ENCODE results near the gene KIAA0753.
"Not testable (repeated sequence)": the region's sequence is repeated elsewhere in the genome, so short reads cannot be mapped to it uniquely, and the experiment has no call there.

Gene KIAA0753

DNA sequence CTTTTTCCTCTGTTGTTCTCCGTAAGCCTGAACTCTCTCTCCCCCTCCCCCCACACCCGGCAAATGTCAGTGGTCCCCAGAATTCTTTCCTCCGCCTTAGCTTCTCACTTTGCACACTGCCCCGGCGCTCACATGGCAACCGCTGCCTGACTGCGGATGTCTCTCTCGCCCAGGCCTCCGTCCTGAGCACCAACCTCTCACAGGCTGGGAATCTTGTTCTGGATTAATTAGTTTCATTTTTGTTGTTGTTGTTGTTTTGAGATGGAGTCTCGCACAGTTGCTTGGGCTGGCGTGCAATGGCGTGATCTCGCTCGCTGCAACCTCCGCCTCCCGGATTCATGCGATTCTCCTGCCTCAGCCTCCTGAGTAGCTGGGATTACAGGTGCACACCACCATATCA lies 27.7 kb upstream of the KIAA0753 start:
- no peak for DNase-seq

DNA sequence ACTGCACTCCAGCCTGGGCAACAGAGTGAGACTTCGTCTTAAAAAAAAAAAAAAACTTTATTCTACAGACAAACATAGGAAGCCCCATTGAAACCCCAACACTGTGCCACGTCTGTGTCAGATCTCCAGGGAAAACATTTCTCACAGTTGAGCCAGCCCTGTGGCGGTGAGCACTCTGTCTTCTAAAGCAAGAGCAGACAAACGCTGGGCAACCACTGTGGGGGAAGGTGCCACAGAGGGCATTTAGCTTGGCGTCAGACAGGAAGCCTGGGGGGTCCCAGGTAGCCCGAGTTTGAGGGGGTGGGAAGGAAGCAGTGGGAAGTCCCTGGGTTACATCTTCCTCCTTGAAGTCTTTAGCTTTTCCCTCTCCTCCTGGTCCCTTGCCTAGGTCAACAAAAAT lies 27.0 kb upstream of the KIAA0753 start:
- no peak for DNase-seq

DNA sequence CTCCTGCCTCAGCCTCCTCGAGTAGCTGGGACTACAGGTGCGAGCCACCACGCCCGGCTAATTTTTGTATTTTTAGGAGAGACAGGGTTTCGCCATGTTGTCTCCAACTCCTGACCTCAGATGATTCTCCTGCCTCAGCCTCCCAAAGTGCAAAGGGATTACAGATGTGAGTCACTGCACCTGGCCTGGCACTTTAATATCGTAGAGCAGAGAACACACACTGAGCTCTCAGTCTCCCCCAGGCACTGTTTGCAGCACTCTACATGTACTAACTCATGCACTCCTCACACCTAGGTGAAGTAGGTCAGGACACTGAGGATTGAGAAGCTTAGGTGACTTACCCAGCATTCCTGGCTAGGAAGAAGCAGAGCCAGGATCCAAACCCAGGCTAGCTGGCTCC lies 26.0 kb upstream of the KIAA0753 start:
- no peak for DNase-seq

DNA sequence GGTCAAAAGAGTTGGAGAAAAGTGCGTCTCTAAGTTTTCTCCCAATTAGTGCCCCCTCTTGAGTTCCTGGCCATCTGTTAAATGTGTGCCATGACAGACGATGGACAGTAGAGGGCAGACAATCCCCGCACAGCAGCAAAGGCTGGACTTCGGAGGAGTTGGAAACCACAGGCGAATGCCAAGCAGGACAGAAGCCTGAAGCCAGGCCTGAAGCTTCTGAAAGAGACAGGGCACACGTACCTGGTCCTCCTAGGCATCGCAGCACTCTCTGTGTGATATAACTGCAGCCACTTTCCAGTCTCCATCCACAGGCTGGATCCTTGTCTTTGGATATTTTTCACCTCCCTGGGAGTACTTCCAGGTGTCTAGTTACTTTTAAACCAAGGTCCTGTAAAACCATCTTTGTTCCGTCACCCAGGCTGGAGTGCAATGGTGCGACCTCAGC lies 25.6 kb upstream of the KIAA0753 start:
- DNase-seq: no peak

DNA sequence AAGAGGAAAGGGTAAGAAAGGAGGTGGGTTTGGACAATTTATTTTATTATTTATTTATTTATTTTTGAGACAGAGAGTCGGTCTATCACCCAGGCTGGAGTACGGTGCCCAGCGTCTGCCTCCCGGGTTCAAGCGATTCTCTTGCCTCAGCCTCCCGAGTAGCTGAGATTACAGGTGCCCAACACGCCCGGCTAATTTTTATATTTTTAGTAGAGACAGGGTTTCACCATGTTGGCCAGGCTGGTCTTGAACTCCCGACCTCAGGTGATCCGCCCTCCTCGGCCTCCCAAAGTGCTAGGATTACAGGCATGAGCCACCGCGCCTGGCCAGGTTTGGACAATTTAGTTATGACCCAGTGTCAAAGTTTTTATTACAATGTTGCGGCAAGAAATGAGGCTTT lies 22.7 kb upstream of the KIAA0753 start:
- DNase-seq: not testable (repeated sequence)

DNA sequence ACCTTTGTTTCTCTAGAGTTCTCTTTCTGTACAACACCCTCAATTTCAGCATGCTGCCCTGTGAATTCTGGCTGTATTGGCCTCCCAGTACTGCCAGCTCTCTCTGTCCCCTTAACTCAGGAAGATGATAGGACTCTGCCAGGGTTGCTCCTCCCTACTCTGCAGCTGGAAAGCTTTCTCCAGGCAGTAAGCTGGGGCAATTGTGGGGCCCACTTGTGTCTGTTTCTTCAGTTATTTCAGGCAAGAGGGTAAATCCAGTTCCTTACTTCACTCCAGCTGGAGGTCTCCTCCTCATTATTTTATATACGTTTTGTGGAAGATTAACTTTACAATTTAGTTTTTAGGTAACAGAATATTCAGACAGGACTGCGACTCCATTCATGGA lies 20.9 kb upstream of the KIAA0753 start:
- DNase-seq: no peak

DNA sequence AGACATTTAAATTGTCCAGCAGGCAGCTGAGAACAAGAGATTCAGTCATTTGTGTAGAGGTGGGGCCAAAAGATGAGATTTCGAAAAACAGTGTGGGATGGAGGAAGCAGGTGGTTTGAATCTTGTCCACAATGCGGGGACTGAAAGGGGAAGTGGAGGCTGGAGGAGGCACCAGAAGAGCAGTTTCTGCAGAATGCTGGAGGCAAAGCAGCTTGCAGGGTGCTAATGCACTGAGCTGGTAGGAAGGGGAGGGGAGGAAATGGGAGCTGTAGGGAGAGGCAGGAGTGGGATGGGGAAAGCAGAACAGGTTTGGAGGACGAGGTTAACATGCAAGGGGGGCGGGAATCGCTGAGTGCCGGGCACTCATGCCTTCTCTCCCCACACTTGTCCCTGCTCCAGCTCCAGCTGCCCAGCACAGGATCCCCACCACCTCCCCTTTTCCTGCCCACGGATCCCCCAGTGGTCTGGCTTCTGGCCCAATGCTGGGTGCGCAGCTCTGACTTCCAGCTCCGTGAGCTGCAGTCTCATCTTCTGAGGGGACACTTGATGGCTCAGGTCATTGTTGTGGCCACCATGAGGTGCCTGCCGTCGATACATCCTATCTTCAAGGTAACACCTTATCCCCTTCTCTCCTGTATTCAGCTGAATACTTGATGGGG lies 20.4 kb upstream of the KIAA0753 start:
- DNase-seq: no peak

DNA sequence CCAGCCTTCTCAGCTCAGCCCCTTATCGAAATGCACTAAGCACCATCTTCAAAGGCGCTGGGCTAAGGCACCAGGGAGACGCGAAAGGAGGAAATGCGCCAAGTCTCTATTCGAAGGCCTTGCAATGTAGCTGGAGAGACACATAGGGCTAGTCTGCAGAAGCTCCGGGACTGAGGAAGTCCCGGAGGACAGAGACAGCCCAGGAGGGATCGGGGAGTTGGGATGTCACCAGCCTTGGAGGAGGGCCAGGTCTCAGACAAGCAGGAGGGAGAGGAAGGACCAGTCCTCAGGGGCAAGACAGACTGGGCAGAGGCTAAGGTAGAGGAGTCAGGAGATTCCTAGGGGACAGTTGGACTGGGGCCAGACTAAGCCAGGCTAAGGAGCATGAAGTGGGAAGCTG lies 19.6 kb upstream of the KIAA0753 start:
- DNase-seq: no peak

DNA sequence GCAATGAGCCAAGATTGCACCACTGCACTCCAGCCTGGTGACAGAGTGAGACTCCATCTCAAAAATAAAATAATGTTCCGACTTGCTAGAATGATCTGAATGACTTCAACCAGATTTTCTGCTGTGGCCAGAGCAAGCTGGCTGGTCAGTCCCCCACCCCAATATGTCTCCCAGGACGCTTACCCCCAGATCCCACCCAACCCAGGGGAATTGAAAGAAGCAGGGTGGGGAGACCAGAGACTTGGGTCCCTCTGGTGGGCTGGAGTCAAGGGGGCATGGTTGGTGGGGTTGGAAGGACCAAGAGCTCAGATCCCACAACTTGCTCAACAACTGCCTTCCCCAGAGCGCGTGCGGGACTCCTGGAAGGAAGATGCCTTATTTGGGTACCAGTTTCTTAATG lies 17.9 kb upstream of the KIAA0753 start:
- DNase-seq: not testable (repeated sequence)

DNA sequence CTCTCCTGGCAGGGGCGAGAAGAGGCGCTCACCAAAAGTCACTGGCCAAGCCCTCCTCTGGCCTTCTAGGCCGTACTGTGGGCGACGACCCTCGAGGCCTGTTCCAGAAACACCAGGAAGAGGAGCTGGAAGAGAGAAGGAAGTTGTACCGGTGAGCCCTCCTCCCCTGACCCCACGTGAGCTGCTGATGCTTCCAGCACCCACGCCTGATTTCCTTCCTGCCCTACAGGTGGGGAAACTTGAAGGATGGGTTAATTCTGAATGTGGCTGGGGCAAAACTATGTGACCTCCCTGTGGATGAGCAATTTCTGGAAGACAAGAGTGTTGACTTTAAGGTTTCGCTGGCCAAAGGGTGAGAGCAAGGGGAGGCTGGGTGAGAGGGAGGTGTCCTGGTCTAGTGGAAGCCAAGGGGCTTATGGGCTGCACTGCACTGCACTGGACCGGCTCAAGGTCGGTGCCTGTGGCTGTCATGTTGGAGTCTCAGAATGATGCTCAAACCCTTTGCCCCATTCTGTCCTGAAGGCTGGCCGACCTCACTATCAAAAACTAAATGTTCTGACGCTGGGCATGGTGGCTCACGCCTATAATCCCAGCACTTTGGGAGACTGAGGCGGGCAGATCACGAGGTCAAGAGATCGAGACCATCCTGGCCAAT lies 17.2 kb upstream of the KIAA0753 start:
- DNase-seq: no peak

DNA sequence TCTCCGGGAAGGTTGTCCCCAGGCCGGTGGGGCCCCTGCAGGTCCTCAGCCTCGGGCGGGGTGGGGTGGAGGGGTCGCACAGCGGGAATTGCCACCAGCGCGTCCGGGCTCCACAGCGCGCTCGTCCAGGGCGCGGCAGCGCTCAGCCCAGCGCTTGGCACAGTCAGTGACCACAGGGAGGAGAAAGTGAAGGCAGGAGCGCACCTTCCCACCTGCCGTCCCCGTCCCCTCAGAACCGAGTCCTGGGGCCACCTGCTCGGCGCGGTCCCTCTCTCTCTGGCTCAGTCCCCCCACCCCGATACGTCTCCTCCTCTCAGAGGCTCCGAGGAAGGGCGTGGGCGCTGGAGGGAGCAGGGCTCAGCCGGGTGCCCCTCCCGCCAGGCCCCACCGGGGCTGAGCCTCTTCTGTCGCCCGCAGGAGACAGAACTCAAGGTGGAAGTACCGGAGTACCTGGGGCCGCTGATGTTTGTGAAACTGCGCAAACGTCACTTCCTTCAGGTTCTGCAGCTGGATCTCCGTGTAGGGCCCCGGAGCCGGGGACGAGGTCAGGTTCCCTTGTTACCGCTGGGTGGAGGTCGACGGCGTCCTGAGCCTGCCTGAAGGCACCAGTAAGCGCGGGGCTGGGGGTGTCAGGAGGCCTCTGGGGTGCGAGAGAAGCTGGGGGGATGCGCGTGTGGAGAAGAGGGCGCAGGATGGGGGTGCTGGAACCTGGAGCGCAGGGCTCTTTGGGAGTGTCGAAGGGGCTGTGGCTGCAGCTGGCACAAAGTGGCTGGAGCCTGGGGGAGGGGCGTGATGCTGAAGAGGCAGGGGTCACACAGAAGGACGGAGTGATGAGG lies 16.5 kb upstream of the KIAA0753 start:
- not testable (repeated sequence) for DNase-seq

DNA sequence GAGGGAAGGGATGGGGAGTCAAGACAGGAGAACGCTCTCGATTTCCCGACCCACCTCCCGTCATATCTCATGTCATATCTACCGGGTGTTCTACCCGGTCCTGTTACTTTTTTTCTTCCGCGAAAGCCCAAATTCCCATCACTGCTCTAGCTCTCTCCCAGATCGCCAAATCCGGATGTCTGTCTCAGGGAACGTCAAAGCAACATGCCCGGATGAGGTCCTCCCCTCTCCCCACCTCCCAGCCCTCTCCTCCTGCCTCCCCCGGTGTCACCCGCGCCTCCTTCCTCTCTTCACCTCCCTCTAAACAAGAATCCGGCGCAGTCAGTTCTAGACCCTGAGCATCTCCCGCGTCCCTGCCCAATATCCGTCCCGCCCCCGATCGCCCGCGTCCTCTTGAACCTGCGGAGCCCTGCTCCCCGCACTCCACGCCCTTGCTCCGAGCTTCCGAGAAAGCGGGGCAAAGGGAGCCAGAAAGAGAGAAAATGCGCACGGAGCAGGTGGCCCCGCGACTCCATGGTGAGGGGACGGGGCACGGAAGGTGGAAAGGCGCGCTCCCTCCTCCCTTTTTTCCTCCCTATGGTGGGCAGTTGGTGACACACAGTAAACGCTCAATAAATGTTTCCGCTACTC lies 15.3 kb upstream of the KIAA0753 start:
- not testable (repeated sequence) for DNase-seq

DNA sequence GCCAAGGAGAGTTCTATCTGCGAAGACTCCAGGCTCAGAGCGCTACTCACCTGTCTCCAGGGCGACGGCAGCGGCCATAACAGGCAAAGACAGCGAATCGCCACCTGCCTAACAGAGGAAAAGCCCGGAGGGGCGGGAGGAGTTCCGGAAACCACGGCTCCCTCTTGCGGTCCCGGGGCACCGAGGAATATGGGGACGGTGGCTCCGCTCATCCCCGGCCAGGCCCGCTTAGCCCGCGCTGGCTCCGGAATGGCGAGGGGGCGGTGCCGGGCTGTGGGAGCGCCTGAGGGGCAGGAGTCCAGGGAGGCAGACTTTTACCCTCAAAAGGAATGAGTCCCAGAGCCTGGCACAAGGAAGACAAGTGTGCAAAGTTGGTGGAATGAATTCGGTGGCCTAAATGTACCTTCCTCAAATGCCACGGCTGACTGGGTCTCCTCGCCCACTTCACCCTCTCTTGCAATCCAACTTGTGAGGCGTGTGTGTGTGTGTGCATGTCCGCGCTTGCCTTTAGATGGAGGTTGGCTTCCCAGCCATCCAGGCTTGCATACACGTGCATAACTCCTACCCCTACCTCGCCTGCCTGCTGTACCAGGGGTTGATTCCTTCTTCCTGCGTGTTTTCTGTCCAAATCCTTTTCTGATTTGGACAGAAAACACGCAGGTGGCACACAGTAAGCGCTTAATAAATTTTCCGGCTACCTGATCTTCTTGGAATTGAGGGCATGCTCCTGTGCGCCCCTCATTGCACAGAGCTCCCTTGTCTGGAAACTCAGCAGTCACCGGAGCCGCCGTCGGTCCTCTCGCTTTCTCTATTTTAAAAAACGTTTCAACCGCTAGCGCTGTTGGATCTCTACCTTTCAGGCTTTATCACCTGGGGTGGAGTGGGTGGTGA lies 14.6 kb upstream of the KIAA0753 start:
- DNase-seq: no peak

DNA sequence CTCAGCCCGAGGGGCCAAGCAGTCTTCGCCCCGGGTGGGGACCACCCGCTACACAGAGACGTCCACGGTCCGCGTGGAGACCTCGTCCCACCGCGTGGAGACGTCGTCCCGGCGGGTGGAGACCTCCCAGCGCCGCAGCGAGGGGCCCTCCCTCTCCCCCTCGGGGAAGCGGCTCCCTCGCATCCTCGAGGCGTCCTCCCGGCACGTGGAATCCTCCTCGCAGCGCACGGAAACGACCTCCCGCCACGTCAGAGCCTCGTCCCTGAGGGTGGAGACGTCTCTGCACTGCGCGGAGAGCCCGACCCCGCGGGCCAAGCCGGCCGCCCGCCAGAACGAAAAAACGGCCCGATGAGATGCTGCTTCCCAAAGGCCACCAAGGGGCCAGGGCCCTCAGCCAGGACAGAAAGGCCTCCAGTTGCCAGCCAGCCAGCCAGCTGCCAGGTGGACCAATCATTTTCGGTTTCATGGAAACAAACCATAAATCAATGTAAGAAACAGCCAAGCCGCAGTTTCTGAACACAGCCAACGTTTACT lies 11.5 kb upstream of the KIAA0753 start:
- DNase-seq: no peak

DNA sequence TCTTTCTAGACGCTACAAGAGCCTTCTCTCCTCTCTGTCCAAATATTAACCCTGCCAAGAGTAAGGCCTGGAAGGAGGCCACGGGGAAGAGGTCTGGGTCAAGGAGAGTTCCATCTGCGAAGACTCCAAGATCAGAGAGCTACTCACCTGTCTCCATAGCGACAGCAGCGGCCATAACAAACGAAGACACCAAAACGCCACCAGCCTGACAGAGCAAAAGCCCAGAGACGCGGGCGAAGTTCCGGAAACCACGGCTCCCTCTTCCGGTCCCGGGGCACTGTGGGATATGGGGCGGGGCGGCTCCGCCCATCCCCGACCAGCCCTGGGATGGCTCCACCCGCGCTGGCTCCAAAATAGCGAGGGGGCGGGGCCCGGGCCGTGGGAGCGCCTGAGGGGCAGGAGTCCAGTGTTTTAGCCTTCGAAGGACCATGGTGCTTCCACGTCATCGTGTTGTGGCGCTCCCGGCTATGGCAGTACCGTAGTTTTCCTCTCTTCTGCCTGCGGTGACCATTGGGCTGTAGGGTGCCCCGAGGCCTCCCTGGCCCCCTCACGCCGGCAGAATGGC lies 10.9 kb upstream of the KIAA0753 start, which contains the start of the genes C17orf100 and MED31:
Gene C17orf100 (plus strand): TSS at position 409 of the 565 bp plus-strand sequence. CDS start 152 bp downstream, at position 561.
Gene MED31 (minus strand): TSS at position 252 of the 565 bp plus-strand sequence. CDS start 77 bp downstream, at position 175.
- DNase-seq: peak; percentile 46

DNA sequence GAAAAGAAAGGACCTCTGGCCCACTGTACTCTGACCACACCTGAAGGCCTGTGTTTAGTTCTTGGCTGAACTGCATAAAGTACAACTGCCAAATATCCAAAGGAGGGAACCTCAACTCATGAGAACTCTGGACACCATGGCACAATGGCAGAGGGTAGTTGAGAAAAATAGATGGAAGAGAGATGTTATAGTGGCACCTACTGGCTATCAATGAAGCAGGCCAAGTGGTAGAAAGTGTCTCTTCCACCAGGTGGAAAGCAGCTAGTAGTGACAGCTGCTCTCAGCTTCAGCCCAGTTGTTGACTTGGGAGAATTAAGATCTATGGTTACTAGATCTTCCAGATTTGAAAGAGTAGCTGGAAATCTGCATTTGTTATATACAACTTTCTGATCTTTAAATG lies 7.7 kb upstream of the KIAA0753 start:
- DNase-seq: no peak

DNA sequence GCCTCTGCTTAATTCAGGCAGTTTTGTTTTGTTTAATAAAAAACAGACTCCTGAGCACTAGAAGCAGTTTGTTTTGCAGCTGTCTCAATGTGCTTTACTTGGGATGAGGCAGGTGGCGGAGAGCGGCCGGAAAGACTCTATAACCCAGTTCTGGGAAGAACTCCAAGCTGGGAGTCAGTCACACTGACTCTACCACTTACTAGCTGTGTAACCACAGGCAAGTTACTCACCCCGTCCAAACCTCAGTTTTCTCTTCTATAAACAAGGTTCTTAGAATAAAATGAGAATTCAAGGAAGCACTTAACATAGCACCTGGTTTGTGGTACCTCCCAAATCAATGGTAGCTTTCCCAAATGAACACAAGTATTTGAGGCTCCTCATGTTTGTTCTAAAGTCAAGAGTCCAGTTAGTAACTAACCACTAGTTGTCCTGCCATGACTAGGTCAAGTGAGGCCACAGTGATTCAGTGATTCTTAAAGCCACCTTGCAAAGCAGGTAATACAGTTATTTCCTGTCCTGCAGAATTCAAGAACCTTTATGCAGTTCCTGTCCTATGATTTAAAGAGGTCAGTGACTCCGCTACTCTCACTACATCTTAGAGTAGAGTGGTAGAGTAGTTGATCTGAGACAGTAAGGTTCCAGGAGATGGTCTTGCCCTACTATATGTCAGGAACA lies 3.1 kb upstream of the KIAA0753 start:
- DNase-seq: no peak

DNA sequence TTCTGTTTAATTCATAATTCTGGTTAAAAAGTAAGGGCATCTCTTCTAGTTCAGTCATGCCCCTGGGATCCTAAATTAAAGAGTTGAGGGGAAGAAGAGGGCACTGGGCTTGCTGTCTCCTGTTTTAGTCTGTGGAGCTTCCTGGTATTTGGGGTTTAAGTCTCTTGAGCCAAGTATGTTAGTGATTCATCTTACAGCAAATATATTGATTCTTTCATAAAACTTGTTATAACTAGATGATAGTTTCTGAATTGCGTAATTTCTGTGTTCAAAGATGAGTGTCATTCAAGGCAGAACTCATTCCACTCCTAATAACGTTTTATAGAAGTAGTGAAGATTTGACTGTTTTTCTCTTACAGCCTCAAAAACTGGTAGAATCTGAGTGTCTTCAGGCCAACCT lies 2.1 kb upstream of the KIAA0753 start:
- no peak for DNase-seq

DNA sequence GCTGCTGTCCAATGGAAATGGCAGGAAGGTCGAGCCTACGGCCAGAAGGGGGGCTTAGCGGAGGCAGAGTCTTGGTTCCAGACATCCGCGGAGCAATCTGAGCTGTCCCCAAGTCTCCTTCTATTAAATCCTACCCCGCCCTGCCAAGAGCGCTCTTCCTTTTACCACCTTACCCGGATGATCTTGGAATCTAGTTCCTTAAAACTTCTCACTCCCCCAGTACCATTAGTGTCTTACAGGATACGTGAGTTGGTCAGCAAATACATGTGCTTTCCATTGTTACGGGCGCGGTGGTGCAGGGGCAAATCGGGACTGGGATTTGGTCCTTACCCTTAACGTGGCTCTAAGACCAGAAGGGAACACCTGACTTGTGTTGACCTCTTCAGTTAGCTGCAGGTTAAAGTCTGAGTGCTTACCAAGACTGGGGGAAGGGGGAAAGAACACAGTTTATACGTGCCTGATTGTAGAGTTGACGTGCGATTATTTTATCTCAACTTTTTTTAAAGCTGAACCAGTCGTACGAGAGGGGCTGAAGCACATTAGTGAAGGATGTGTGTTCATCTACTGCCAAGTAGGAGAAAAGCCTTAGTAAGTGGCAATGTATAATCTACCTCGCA lies 844 bp upstream of the KIAA0753 start:
- peak; percentile 11 for DNase-seq

Data from DMS 273 treated with DMSO at 0.1 percent for 48 hours (cell line).